Tibial nerve (tissue), 4 donors: ENCODE results near the gene SLC25A52.

ENCODE experiments used
- CTCF ChIP-seq, 5 experiments: fragments of 200-600 bp in 3 of 5; fragments of 450-650 bp in 2 of 5; sonication (generic) in 3 of 5; IDR thresholded peaks; one replicate each; pipeline ENCODE4 v1.5.1; 2016 to 2019; ENCODE audit warnings: antibody characterized with exemption in 5 of 5, mild to moderate bottlenecking in 3 of 5, moderate library complexity in 2 of 5
- EP300 ChIP-seq, 2 donors: sonication (generic); formaldehyde crosslinking; IDR thresholded peaks; one replicate each; pipeline ENCODE4 v1.6.1; 2017; ENCODE audit warnings: antibody characterized with exemption in 2 of 2, mild to moderate bottlenecking in 1 of 2

- TF ChIP-seq EP300 (IDR thresholded peaks at IDR 0.05) (no peak), CTCF (IDR thresholded peaks at IDR 0.05) (no peak)
These were observed 13.8 kb upstream of the SLC25A52 start for GRCh38 chr18:31774477-31774785.
